ENCODE measurements around the gene S100A16.

The S100A16 gene

GRCh38 chr1:153626904-153627714 is 14.2 kb upstream of the S100A16 start, which contains the start of gene S100A13:
Gene S100A13, minus strand, starts transcription at chr1:153627505. Its CDS starts 1,033 bp downstream, at chr1:153626472.
- DNase-seq (ENCODE audit: low read depth, low spot score): peak; percentile 70
- ChIA-PET CTCF (interaction anchor here (0.6 to 14.0 kb wide), 26 partner anchors 9 to 326 kb away, joined by 3 to 178 read pairs (median 4); partner anchors contain the start of genes S100A14, S100A16 and S100A6), POLR2A (interaction anchor here (0.6 to 2.7 kb wide), 33 partner anchors 9 to 363 kb away, joined by 3 to 127 read pairs (median 5); partner anchors contain the start of genes CREB3L4, DENND4B, ILF2 and INTS3)
- TF ChIP-seq CTCF (IDR thresholded peaks at IDR 0.05; ENCODE audit: insufficient read depth, low read length, missing control alignments): peak; percentile 84
- peak within 1 kb of the TSS; percentile 84 for H3K4me3 ChIP-seq (ENCODE audit: low read depth, low read length)

DNA sequence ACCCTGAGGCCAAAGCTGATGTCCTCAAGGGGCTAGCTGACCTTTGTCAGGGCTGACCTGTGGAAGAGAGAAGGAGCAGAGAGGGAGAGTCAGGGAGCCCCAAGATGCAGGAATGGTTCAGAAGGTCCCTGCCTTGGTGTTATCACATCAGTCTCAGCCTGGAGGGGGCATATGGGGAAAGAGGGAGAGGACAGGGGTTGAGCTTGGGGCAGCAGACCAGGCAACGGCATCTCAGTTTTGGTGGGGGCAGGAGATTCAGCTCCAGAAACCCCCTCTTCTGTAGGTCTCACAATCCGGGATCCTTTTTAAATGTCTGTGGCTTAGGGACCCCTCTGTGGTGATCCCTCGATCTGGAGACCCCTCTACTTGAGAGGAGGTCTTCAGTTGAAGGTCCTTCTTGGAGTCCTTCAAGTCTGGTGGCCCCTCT is 13.6 kb upstream of the S100A16 start:
- POLR2A ChIA-PET: interaction anchor here (0.5 to 2.7 kb wide), 13 partner anchors 12 to 364 kb away, joined by 3 to 127 read pairs (median 8); partner anchors contain the start of genes CREB3L4, RPS27, S100A14 and S100A16
- CTCF ChIA-PET: interaction anchor here (1.0 to 14.0 kb wide), 12 partner anchors 10 to 360 kb away, joined by 3 to 178 read pairs (median 8); partner anchors contain the start of genes RAB13, S100A14, S100A16 and S100A6
- H3K4me3 ChIP-seq (ENCODE audit: low read depth, low read length): peak overlapping the region; percentile 84
- DNase-seq (ENCODE audit: low read depth, low spot score): no peak
- TF ChIP-seq CTCF (IDR thresholded peaks at IDR 0.05; ENCODE audit: insufficient read depth, low read length, missing control alignments): no peak

GRCh38 chr1:153624965-153625611 is 12.2 kb upstream of the S100A16 start:
- H3K4me3 ChIP-seq (ENCODE audit: low read depth, low read length): no peak overlapping the region
- no peak for TF ChIP-seq CTCF (IDR thresholded peaks at IDR 0.05; ENCODE audit: insufficient read depth, low read length, missing control alignments)
- ChIA-PET CTCF (interaction anchor here (0.5 to 14.0 kb wide), 4 partner anchors 8 to 107 kb away, joined by 3 to 178 read pairs (median 30); partner anchors contain the start of genes S100A14, S100A16 and S100A6), POLR2A (interaction anchor here (0.6 to 2.3 kb wide), 3 partner anchors 10 to 27 kb away, joined by 3 to 8 read pairs (median 3); no protein-coding TSS in a partner anchor)
- DNase-seq (ENCODE audit: low read depth, low spot score): no peak

- ChIA-PET POLR2A (interaction anchor here (0.7 to 1.1 kb wide), 2 partner anchors 9 to 13 kb away, joined by 4 to 5 read pairs; no protein-coding TSS in a partner anchor), CTCF (interaction anchor here (1.1 to 14.0 kb wide), 4 partner anchors 6 to 113 kb away, joined by 3 to 178 read pairs (median 4); partner anchors contain the start of genes CHTOP, S100A14 and S100A16)
- no peak for TF ChIP-seq CTCF (IDR thresholded peaks at IDR 0.05; ENCODE audit: insufficient read depth, low read length, missing control alignments)
- no peak for DNase-seq (ENCODE audit: low read depth, low spot score)
- H3K4me3 ChIP-seq (ENCODE audit: low read depth, low read length): no peak overlapping the region
Observed at GRCh38 chr1:153623101-153623500, 10.2 kb upstream of the S100A16 start.

GRCh38 chr1:153619171-153619570 is 6.2 kb upstream of the S100A16 start:
- ChIA-PET CTCF (interaction anchor here (1.7 to 12.8 kb wide), 7 partner anchors 7 to 124 kb away, joined by 4 to 178 read pairs (median 19); partner anchors contain the start of genes CHTOP, S100A1, S100A13 and S100A16), POLR2A (interaction anchor here (0.6 to 9.4 kb wide), 5 partner anchors 8 to 87 kb away, joined by 3 to 127 read pairs (median 3); partner anchors contain the start of genes CHTOP, S100A13 and S100A6)
- no peak overlapping the region for H3K4me3 ChIP-seq (ENCODE audit: low read depth, low read length)
- DNase-seq (ENCODE audit: low read depth, low spot score): no peak
- no peak for TF ChIP-seq CTCF (IDR thresholded peaks at IDR 0.05; ENCODE audit: insufficient read depth, low read length, missing control alignments)
